Measurements from ENCODE around the gene AKAP7. TPM values are rescaled to one million over a fixed set of nuclear protein-coding genes. Genes with fewer than 3 reads are reported as not detected.

Gene AKAP7
- total RNA-seq, 1 experiment from 2014 or later = 3.1 TPM

GRCh38 chr6:131281471-131282270, 146.4 kb downstream of the AKAP7 start:
- H3K27me3 ChIP-seq (ENCODE audit: insufficient read depth, low read length) = no peaks in the 10 kb centered on the region

More at GRCh38 chr6:131281471-131282270, 146.4 kb downstream of the AKAP7 start:
- no TSS peak for BruUV-seq (replicated peaks)
- Histone ChIP-seq H3K9me2 (ENCODE audit: insufficient read depth) (no peaks in the 10 kb centered on the region), H2AFZ (ENCODE audit: low read depth, low read length, poor library complexity, severe bottlenecking) (no peak overlapping the region), H3K36me3 (ENCODE audit: control insufficient read depth in 1 of 2, insufficient read depth in 2 of 2, low read length in 2 of 2) (no peaks in the 10 kb centered on the region), H3K4me3 (replicated peaks in 1 of 2; ENCODE audit: low read depth in 1 of 2, low read length in 2 of 2) (no peak overlapping the region), H3K27ac (ENCODE audit: low read depth, low read length) (no peak overlapping the region), H4K20me1 (ENCODE audit: insufficient read depth) (no peaks in the 10 kb centered on the region), H3K9ac (ENCODE audit: low read length) (no peak overlapping the region), H3K79me2 (ENCODE audit: insufficient read depth, low read length) (no peaks in the 10 kb centered on the region), H3K9me3 (ENCODE audit: control insufficient read depth in 1 of 2, insufficient read depth in 1 of 2, low read depth in 1 of 2, low read length in 2 of 2) (no peaks in the 10 kb centered on the region), H3K4me2 (ENCODE audit: low read length) (no peak overlapping the region), H3K4me1 (ENCODE audit: control insufficient read depth in 1 of 2, insufficient read depth in 2 of 2, low read length in 2 of 2) (no peaks in the 10 kb centered on the region)
- RAD21 ChIA-PET (ENCODE audit: low non-redundant PET in 1 of 2, low total read pairs in 2 of 2, uncharacterized antibody in 2 of 2, unreplicated experiment in 2 of 2) = no interaction called here
- intact Hi-C loops (cut with micrococcal nuclease) = no loop called here
- DNase-seq (ENCODE audit: low read depth, low spot score) (no peak), ATAC-seq (no peak)
- TF ChIP-seq ZFX (IDR thresholded peaks at IDR 0.05) = no peak
- no peak for TF ChIP-seq EZH2phosphoT487 (IDR thresholded peaks at IDR 0.05; ENCODE audit: borderline replicate concordance)
- TF ChIP-seq MAX (IDR thresholded peaks at IDR 0.05) = no peak
- TF ChIP-seq CBX3 (IDR thresholded peaks at IDR 0.05; ENCODE audit: low read depth) = no peak
- no peak for TF ChIP-seq CTCF (IDR thresholded peaks at IDR 0.05 in 2 of 3, conservative IDR thresholded peaks at IDR 0.05 in 1 of 3; ENCODE audit: borderline replicate concordance in 1 of 3, insufficient read depth in 1 of 3, low read depth in 2 of 3, low read length in 2 of 3)
- no peak for TF ChIP-seq SIN3A (IDR thresholded peaks at IDR 0.05; ENCODE audit: low read depth)
- TF ChIP-seq POLR2A (IDR thresholded peaks at IDR 0.05; ENCODE audit: borderline replicate concordance, extremely low read depth, insufficient read depth, insufficient read length) = no peak
- no peak for TF ChIP-seq EGR1 (IDR thresholded peaks at IDR 0.05; ENCODE audit: low read depth)
- no peak for TF ChIP-seq REST (IDR thresholded peaks at IDR 0.05; ENCODE audit: low read depth)
- TF ChIP-seq POLR2AphosphoS5 (IDR thresholded peaks at IDR 0.05; ENCODE audit: low read depth, low read length) = no peak
- no peak for TF ChIP-seq ELF1 (IDR thresholded peaks at IDR 0.05; ENCODE audit: borderline replicate concordance, low read depth)
- no peak for TF ChIP-seq ATF3 (IDR thresholded peaks at IDR 0.05)
- TF ChIP-seq TCF7L2 (IDR thresholded peaks at IDR 0.05; ENCODE audit: borderline replicate concordance, extremely low read depth, insufficient read depth, insufficient read length) = no peak
- no peak for TF ChIP-seq RAD21 (IDR thresholded peaks at IDR 0.05; ENCODE audit: low read depth)
- TF ChIP-seq SP1 (IDR thresholded peaks at IDR 0.05; ENCODE audit: low read depth) = no peak
- no peak for TF ChIP-seq SRF (IDR thresholded peaks at IDR 0.05; ENCODE audit: low read depth)
- no peak for TF ChIP-seq CEBPB (IDR thresholded peaks at IDR 0.05; ENCODE audit: low read depth)
- TF ChIP-seq ZBTB33 (IDR thresholded peaks at IDR 0.05; ENCODE audit: extremely low read depth, insufficient replicate concordance, low read length) = no peak
- CTCF ChIA-PET = no interaction called here
- POLR2A ChIA-PET = no interaction called here
